ENCODE measurements around the gene NAALADL2. TPM values are rescaled to one million over a fixed set of nuclear protein-coding genes. Genes with fewer than 3 reads are reported as not detected.

The NAALADL2 gene
- total RNA-seq, 1 experiment from 2014 or later, result 12.8 TPM

GRCh38 chr3:174882789-174883188, 23.7 kb downstream of the NAALADL2 start:
- no peaks in the 10 kb centered on the region for H3K9me3 ChIP-seq (ENCODE audit: insufficient read depth, low read depth)
- H3K79me2 ChIP-seq (ENCODE audit: low read depth), result no peaks in the 10 kb centered on the region
- no peaks in the 10 kb centered on the region for H4K20me1 ChIP-seq (ENCODE audit: insufficient read depth)
- ChIA-PET POLR2A (ENCODE audit: unreplicated experiment) (no interaction called here), CTCF (no interaction called here)
- H3K4me1 ChIP-seq (replicated peaks; ENCODE audit: insufficient read depth), result no peaks in the 10 kb centered on the region
- no peak overlapping the region for H3K4me2 ChIP-seq
- DNase-seq, result no peak
- peaks cover 5% of the 10 kb centered on the region for H3F3A ChIP-seq (ENCODE audit: insufficient read depth, low read depth)
- H3K4me3 ChIP-seq, result no peak overlapping the region
- H3K36me3 ChIP-seq (ENCODE audit: low read depth), result no peaks in the 10 kb centered on the region
- H3K9me2 ChIP-seq (ENCODE audit: insufficient read depth), result no peaks in the 10 kb centered on the region
- no TSS peak for BruUV-seq (replicated peaks)
- H3K27ac ChIP-seq, result no peak overlapping the region
- TF ChIP-seq CTCF (conservative IDR thresholded peaks at IDR 0.05) (no peak), EZH2 (IDR thresholded peaks at IDR 0.05; ENCODE audit: low read depth) (no peak)
- H2AFZ ChIP-seq, result no peak overlapping the region
- H3K27me3 ChIP-seq (ENCODE audit: insufficient read depth, low read depth), result no peaks in the 10 kb centered on the region
- intact Hi-C loops (cut with micrococcal nuclease; ENCODE audit: unreplicated experiment), result no loop called here

GRCh38 chr3:174883881-174884675, 24.9 kb downstream of the NAALADL2 start:
- no TSS peak for BruUV-seq (replicated peaks)
- no peak overlapping the region for H3K4me2 ChIP-seq
- H3K9me3 ChIP-seq (ENCODE audit: insufficient read depth, low read depth), result no peaks in the 10 kb centered on the region
- intact Hi-C loops (cut with micrococcal nuclease; ENCODE audit: unreplicated experiment), result no loop called here
- TF ChIP-seq EZH2 (IDR thresholded peaks at IDR 0.05; ENCODE audit: low read depth) (no peak), CTCF (conservative IDR thresholded peaks at IDR 0.05) (no peak)
- no peak overlapping the region for H3K4me3 ChIP-seq
- H3K27ac ChIP-seq, result no peak overlapping the region
- peaks cover 5% of the 10 kb centered on the region for H3F3A ChIP-seq (ENCODE audit: insufficient read depth, low read depth)
- no peaks in the 10 kb centered on the region for H3K27me3 ChIP-seq (ENCODE audit: insufficient read depth, low read depth)
- no peak for DNase-seq
- H3K9me2 ChIP-seq (ENCODE audit: insufficient read depth), result no peaks in the 10 kb centered on the region
- H3K4me1 ChIP-seq (replicated peaks; ENCODE audit: insufficient read depth), result no peaks in the 10 kb centered on the region
- ChIA-PET CTCF (no interaction called here), POLR2A (ENCODE audit: unreplicated experiment) (no interaction called here)
- no peak overlapping the region for H2AFZ ChIP-seq
- H3K79me2 ChIP-seq (ENCODE audit: low read depth), result no peaks in the 10 kb centered on the region
- no peaks in the 10 kb centered on the region for H3K36me3 ChIP-seq (ENCODE audit: low read depth)
- no peaks in the 10 kb centered on the region for H4K20me1 ChIP-seq (ENCODE audit: insufficient read depth)

GRCh38 chr3:174884776-174885568, 25.8 kb downstream of the NAALADL2 start:
- no peak for TF ChIP-seq EZH2 (IDR thresholded peaks at IDR 0.05; ENCODE audit: low read depth)
- no peak for TF ChIP-seq CTCF (conservative IDR thresholded peaks at IDR 0.05)
- intact Hi-C loops (cut with micrococcal nuclease; ENCODE audit: unreplicated experiment), result no loop called here
- BruUV-seq (replicated peaks), result no TSS peak
- Histone ChIP-seq H3K27me3 (ENCODE audit: insufficient read depth, low read depth) (no peaks in the 10 kb centered on the region), H3K9me2 (ENCODE audit: insufficient read depth) (no peaks in the 10 kb centered on the region), H2AFZ (no peak overlapping the region), H3K4me3 (no peak overlapping the region), H3K9me3 (ENCODE audit: insufficient read depth, low read depth) (no peaks in the 10 kb centered on the region), H3F3A (ENCODE audit: insufficient read depth, low read depth) (peaks cover 5% of the 10 kb centered on the region), H3K4me2 (no peak overlapping the region), H3K27ac (no peak overlapping the region), H3K79me2 (ENCODE audit: low read depth) (no peaks in the 10 kb centered on the region), H4K20me1 (ENCODE audit: insufficient read depth) (no peaks in the 10 kb centered on the region), H3K36me3 (ENCODE audit: low read depth) (no peaks in the 10 kb centered on the region), H3K4me1 (replicated peaks; ENCODE audit: insufficient read depth) (no peaks in the 10 kb centered on the region)
- POLR2A ChIA-PET (ENCODE audit: unreplicated experiment), result no interaction called here
- DNase-seq, result no peak
- CTCF ChIA-PET, result no interaction called here
